RCC 7860 (cell line): ENCODE measurements around the gene KLHL10.

Experiments
- DNase-seq: peaks from one replicate; pipeline ENCODE4 v3.0.0-alpha.2; 2015; ENCODE audit warnings: low spot score
- FAIRE-seq: peaks from 2 replicates; lab custom pipeline; 2012; peaks lifted over from hg19 to GRCh38; lab: Jason Lieb, UNC

KLHL10 gene

DNA sequence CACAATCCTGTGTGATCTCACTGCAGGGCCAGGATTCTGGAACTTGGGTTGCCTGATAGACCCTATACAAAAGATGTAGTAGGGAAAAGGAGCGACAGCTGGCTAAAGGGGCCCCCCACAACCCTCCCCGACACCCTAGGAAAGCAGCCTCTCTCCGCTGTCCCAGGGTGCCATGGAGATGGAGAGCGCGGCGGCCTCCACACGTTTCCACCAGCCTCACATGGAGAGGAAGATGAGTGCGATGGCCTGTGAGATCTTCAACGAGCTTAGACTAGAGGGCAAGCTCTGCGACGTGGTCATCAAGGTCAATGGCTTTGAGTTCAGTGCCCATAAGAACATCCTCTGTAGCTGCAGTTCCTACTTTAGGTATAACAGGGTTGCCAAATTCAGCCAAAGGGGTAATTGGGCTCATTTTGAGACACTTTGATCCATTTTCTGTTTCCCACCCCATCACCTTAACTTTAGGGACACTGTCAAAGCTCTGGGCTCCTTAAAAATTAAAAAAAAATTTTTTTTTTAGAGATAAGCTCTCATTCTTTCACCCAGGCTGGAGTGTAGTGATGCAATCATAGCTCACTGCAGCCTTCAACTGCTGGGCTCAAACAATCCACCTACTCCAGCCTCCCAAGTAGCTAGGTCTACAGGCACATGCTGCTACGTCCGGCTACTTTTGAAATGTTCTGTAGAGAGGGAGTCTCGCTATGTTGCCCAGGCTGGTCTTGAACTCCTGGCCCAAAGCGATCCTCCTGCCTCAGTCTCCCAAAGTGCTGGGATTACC is at the start of gene KLHL10:
Gene KLHL10 (plus strand): TSS at position 65 of the 778 bp plus-strand sequence. CDS start 108 bp downstream, at position 173.
- no peak for FAIRE-seq
- DNase-seq: no peak

DNA sequence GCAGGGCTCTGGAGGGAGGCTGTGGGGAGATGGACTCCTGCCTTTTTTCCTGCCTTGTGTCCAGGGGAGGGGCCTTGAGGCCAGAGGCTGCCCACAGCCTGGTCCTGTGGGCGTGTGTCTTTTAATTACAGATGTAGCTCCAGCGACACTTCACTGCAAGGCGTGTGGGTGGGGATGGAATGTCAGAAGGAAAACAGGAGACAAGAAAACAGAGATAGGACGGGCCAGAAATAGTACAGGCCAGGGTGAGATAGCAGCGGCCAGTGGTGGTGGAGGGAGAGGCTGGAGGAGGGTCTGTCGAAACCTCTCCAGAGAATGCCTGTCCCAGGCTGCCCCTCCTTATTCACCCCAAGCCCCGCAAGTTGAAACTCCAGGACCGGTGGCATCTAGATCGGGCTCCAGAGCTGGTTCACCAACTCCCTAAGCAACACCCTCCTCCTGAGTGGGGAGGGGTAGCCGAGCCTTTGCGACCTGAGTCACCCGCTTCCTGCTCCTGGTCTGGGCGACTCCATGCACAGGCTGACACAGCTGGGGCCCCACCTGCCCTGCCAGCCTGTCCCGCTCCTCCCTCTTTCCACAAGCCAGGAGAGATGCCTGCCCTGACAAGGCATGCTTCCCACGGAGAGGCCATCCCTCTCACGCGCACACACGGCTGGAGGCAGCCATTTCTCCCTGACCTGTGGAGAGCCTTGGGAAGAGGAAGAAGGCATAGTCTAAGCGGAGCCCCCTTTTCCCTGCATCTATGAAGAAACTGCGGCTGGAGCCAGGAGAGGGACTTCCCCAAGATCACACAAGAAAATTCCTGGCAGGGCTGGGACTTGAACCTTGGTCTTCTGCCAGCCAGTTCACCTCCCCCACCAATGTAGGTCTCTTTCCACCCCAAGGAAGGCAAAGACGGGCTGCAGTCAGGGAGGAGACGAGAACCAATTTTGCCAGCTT is 44.5 kb upstream of the KLHL10 start:
- DNase-seq (peak; percentile 83), FAIRE-seq (peak; percentile 27)

DNA sequence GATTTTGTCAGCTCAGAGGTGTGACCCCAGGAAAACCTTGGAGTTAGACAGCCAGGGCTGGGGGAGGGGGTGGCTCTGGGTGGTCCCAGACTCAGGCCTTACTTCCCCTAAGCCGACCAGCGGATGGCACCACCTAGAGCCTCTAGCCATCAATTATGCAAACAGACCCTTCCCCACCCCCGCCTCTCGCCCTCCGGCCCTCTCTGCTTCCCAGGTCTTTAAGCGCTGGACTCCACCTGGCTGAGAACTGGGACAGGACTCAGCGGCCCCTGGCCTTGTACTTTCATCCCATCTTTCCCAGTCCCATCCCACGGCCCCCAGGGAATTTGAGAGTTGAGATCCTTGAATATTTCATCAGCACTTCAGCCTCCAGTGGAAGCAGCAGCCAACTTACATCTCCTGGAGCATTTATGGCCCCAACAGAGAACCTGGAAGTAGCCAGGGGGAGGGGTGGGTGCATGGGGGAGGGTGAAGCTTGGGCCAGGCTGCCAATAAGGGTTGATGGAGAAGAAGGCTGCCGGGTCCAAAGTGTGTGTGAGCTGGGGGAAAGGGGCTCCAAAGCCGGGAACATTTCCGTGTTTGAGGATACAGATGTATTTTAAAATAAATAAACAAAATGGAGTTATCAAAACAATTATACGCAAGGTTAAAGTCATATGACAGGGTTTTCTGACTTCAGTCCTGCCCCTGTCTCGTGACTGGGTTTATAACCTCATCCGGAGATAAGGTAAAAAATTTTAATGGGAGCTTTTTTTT is 43.7 kb upstream of the KLHL10 start:
- no peak for DNase-seq
- FAIRE-seq: no peak

DNA sequence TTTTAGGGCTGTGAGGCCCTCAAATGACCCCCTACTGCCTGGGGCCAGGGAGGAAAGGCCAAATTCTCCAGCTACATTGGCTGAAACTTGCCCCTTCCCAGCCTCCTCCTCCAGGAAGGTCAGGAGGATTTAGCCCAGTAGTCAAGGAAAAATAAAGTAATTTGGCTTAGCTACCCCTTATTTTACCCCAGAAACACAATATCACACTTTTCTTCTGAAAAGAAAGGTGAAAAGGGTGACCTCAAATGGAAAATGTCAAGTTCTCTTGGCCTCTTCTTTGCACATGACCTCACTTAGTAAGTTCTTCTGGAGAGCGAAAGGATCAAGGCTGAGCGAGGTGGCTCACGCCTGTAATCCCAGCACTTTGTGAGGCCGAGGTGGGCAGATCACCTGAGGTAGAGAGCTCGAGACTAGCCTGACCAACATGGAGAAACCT is 43.1 kb upstream of the KLHL10 start:
- DNase-seq (no peak), FAIRE-seq (no peak)

DNA sequence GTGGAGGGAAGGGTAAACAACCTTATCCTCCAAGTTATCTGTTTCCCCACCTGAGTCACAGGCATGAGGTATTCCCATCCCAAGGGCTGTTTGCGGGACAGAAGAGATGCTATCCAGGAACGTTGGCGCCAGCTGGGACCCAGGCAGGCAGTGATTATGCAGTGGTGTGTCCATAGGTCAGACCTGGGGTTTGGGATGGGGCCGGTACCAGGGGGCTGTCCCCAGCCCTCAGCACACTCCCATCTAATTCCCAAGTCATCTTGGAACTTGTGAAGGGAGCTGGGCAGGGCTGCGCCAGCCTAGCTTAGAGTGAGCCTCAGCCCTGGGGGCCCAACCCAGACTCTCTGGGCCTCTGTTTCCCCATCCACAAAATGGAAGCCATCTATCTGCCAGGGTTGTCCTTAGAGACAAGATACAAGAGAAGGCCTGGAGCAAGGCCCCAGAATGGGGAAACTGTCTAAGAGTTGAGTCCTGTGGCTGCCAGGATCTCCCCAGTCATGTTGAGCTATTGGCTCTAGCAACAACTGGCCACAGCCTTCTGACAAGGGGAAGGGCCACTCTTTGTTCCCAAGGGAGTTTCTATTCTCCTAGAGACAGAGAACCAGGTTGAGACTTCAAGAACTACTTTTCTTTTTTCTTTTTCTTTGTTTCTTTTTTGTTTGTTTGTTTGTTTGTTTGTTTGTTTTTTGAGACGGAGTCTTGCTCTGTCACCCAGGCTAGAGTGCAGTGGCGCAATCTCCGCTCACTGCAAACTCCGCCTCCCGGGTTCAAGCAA is 41.3 kb upstream of the KLHL10 start:
- DNase-seq: no peak
- no peak for FAIRE-seq

DNA sequence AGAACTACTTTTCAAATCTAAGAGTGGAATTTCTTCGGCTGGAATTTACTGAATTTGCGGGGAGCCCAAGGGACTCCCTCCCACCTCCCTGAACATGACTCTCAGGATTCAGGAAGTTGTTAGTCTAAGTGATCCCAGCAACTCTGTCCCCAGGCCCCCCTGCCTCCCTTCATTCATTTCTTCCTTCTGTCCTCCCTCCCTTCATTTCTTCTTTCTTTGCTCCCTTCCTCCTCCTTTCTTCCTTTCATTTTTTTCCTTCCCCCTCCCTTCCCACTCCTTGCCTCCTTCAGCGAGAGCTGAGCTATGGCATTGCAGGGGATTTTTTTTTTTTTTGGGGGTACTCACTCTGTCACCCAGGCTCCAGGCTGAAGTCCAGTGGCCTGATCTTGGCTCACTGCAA is 40.2 kb upstream of the KLHL10 start:
- no peak for FAIRE-seq
- no peak for DNase-seq

DNA sequence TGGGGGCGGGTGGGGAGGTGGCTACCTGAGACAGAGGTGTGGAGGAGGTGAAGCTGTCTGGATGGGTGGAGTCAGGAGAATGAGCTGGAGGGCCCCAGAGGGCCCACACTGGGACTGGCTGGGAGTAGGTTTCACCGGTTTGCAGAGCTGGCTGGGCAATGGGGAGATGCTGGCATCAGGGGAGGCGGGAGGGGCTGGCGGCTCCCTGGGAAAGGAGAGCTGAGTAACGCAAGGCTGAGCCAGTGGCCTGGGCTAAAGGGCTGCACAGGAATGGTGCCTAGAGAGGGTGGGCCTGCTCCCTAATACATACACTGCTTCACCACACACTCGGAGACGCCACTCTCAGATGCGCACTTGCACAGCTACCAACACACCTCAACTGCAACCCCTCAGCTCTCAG is 38.3 kb upstream of the KLHL10 start:
- no peak for FAIRE-seq
- no peak for DNase-seq

DNA sequence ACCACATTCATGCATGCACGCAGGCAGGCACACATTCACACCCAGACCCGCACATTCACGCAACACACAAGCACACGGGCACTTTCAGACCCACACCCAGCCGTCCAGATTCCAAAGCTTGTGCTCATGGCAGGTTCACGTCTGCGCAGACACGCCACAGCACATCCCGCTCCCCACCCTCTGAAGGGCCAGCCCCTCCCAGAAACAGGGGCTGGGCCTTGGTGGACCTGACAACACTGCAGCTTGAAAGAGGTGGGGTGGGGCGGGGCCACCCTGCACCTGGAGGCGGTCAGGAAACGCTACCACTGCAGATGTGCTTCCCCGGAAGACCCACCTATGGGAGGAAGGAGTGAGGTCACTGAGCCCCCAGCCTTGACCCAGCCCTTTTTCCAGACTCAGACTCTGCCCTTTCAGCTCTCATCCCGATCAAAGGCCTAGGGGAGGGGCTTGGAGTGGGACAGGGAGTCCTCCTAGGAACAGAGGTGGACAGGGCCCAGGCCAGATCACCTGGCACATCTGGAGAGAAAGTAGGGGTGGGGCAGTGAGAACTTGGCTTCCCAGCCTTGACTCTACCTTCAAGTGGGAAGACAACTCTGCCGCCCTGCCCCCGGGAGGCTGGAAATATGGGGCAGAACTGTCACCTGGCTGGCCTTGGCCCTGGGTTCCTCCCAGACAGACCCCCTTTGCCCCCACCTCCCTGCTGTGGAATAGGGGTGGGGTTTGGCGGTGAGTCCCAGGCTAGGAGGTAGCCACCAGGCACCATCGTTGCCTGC is 36.8 kb upstream of the KLHL10 start:
- FAIRE-seq: no peak
- DNase-seq: peak; percentile 62

DNA sequence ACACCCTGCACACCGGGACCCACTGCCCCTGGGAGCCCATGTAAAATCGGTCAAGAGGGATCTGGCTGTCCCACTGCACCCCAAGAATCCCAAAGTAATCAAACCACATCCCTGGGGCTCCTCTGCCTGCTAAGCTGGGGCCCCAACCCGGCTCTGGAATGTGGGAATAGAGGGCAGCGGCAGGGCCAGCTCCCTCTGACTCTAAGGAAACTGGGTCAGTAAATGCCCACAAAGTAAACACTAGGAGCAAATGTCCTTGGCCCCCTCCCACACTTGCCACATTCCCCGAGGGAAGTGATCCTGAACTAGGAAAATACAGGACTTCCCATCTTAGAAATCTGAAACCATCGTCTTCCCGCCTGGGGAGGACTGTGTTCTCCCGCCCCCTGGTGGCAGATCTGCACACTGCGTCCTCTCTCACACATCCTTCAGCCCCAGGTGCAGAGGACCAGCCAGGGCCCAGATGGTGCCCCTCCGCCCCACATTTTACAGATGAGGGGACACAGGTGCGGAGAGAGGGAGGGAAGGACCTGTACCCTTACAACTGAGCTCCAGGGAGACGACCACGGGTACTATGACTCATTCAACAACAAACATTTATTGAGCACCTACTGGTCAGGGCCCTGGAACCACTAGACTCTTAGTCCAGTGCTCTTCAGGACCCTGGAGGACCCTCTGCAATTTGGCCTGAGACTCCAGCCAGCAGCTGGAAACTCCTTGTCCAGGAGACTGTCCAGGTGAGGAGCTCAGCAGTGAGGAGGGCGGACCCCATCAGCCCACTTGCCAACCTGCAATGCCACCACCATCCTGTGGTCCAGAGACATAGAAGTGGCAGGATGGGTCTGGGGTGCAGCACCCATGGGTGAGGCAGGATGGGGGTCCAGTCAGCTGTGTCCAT is 36.0 kb upstream of the KLHL10 start:
- DNase-seq (peak; percentile 93), FAIRE-seq (peak; percentile 90)

DNA sequence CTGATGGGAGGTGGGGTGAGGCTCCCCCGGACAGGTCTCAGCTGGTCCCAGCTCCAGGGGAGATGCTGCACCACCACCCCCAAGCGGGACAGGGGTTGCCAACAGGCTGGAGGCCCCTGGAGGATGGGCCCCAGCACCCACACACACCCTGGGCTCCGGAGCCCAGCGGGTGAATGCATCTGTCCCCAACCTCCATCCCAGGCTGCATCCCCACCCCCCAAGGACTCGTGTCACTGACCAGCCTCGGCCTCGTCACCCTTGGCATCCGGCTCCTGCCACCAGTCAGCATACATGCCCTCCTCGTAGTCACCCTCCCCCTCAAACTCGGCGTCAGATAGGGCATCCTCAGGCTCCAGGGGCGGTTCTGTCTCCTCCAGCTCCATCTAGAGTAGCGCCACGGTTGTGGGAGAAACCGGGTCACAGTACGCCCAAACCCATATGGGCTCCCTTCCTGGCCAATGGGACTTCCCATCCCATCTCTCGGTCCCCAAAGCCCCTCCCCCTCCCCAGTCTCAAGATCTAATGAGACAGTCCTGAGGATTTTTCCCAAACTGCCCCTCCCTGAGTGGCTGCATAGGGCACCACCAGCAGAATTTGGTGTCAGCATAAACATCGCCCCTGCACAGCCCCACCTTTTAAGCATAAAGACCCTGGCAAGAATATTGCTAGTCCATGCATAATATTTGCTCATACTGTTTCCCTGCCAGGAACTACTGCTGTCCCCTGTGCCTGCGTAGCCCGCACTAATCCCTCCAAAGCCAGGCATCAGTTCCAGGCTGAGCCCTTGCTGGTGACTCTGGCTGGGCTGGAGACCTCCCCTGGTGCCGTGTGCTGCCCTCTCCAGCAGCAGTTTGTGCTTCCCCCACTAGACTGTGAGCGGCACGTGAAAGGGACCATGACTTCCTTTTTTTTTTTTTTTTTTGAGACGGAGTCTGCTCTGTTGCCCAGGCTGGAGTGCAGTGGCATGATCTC is 34.3 kb upstream of the KLHL10 start:
- FAIRE-seq (no peak), DNase-seq (no peak)

DNA sequence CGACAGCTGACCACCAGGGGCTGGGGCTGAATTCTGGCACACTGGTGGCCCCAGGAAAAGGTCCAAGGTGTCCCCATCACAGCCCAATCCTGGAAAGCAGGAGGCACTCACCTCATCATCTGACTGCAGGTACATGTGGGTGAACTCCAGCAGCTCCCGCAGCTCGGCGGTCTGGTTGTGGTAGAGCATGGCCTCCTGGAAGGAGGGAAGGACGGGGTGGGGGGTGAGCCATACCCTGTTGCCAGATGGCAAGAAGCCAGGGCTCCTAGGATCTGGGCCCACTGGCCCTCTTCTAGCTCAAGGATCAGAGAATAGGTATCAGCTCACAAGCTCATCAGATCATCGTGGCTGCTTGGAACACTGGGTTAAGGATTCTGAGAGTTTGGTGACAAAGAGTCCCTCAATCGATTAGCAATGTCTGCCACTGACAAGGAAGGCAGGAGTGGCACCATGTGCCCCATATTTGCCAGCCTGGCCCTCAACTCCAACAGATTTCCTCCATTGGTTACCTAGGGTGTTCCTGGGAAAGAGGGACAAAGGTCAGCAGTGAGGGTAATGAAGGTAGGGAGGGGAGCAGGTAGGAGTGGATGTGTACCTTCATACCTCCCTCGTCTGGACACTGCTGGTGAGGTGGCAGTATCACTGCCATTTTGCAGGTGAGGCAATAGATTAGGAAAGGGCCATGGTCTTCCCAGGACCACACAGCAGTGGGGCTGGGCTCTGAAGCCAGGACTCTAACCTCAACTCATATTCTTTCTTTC is 30.8 kb upstream of the KLHL10 start:
- FAIRE-seq: no peak
- DNase-seq: no peak

DNA sequence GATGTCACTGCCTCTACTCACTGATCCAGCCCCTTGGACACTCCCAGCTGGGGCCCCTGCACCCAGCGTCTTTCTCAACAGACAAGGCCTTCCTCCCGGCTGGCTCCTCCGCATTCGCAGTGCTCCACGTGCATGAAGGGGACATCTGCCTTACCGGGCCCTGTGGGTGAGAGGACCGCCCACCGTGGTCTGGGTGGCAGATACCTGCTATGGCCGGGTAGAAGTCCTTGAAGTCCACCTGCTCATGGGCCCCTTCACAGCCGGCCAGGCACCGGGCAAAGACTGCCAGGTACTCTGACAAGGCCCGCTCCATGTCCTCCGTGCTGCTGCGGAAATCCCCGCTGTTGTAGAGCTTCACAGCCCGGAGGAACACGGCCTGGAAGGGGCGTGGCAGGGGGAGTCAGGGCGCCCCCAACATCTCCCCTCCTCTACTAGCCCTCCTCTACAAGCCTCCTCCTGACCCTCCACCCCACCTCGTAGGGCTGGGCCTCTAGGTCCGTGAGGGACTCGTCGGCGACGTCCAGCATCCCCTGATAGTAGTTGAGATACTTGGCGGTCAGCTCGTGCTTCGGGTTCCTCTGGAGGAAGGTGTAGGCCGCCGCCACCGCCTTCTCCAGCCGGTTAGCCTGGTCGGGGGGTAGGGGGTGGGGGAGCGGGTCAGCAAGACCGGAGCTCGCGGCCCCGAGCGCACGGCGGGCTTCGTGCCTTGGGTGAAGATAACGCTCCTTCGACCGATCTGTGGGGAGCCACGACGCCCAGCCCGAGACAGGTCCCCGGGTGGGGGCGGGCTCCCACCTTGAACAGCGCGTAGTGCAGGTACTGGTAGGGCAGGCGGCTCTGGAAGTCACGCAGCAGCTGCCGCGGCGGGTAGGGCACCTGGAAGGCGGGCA is 26.7 kb upstream of the KLHL10 start:
- FAIRE-seq (no peak), DNase-seq (no peak)

DNA sequence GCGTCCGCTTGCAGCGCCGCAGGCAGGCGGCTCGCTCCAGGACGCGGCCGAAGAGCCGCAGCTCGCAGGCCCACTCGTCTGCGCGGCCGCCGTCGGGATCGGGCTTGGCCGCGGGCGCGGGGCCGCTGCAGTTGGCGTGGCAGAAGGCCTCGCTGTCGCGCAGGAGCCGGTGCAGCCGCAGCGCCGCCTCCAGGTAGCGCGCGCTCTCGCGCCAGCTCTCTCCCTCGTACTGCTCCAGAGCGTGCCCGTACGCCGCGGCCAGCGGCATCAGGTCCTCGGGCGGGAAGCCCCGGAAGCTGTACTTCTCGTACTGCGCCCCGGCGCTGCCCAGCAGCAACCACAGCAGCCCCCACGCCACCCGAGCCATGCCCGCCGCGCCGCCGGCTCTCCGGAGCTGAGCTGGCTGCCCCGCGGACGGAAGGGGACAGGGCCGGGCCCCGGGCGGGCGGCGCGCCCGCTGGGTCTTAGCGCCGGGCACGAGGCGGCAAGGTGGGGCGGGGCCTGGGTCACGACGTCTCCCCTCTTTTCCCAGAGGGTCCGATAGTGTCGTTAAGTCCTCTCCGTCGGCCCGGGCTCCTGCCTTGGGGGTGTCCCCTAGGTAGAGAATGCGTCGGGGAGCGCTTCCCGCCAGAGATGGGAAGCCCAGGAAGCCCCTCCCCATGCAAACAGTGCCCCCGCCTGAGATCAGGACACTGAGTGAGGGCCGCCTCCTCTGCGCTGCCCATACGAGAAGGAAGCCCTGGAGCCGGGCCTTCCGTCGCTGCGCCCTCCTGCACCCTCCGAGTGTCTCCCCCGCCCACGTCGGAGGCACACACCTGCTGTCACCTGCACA is 25.9 kb upstream of the KLHL10 start, which contains the start of gene P3H4:
Gene P3H4 (minus strand): TSS at position 401 of the 832 bp plus-strand sequence. CDS start 34 bp downstream, at position 367.
- FAIRE-seq (no peak), DNase-seq (peak; percentile 57)

DNA sequence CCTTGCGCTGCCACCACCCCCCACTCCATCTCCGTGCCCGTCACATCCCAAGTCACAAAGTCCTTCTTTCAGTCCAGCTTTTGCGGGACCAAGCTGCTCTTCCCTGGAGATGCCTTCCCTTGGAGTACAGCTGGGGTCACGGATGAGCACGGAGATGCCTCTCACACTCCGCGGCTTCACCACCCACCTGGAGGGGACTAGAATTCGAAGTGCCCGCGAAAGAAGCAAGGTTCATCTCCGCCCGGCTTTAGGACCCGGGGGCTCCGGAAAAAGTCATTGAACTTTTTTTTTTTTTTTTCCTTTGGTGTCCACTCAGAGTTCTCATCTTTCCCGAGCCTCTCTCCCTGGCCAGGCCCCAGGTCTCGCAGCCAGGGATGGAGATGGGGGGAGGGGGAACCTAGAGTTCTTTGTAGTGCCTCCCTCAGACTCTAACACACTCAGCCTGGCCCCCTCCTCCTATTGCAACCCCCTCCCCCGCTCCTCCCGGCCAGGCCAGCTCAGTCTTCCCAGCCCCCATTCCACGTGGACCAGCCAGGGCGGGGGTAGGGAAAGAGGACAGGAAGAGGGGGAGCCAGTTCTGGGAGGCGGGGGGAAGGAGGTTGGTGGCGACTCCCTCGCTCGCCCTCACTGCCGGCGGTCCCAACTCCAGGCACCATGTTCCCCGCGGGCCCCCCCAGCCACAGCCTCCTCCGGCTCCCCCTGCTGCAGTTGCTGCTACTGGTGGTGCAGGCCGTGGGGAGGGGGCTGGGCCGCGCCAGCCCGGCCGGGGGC is 25.1 kb upstream of the KLHL10 start, which contains the start of gene FKBP10:
Gene FKBP10 (plus strand): TSS at position 624 of the 771 bp plus-strand sequence. CDS start 31 bp downstream, at position 655.
- DNase-seq (peak; percentile 57), FAIRE-seq (no peak)
